Colonic mucosa (tissue), 4 donors: Measurements from ENCODE around the gene LRRC72. TPM values are rescaled to one million over a fixed set of nuclear protein-coding genes. Genes with fewer than 3 reads are reported as not detected.

Experiments used
- DNase-seq: peaks from one replicate; pipeline ENCODE4 v3.0.0-alpha.2; 2020
- H3K27ac ChIP-seq: fragments of 200-600 bp; one replicate; pipeline ENCODE4 v1.8.0; 2021
- H3K27me3 ChIP-seq: fragments of 200-600 bp; one replicate; pipeline ENCODE4 v1.8.0; 2021
- H3K36me3 ChIP-seq: fragments of 200-600 bp; one replicate; pipeline ENCODE4 v1.8.0; 2021
- H3K4me1 ChIP-seq: fragments of 200-600 bp; one replicate; pipeline ENCODE4 v1.8.0; 2021; ENCODE audit warnings: mild to moderate bottlenecking
- H3K4me3 ChIP-seq: fragments of 200-600 bp; one replicate; pipeline ENCODE4 v1.8.0; 2021
- H3K9ac ChIP-seq, 2 donors: one replicate each; pipeline ENCODE4 v1.7.0; 2013; ENCODE audit warnings: control low read depth in 2 of 2, low read depth in 2 of 2, low read length in 2 of 2
- H3K9me3 ChIP-seq: fragments of 200-600 bp; one replicate; pipeline ENCODE4 v1.8.0; 2021
- CTCF ChIP-seq: fragments of 200-600 bp; IDR thresholded peaks from one replicate; pipeline ENCODE4 v1.8.0; 2022; ENCODE audit warnings: antibody characterized with exemption, mild to moderate bottlenecking
- intact Hi-C: fragments of 100-400 bp; cut with DNase I; formaldehyde crosslinking; loops from one replicate; pipeline ENCODE4 v1.14.1; 2022
- total RNA-seq, 2 donors: library from RNA; stranded (reverse); fragmentation: NEBNext Ultra II Directional in 1 of 2; extraction: Animal tissue kit (Norgen Biotek cat#: 25700) in 1 of 2; gene quantifications; one replicate each; pipeline ENCODE4 v1.2.1, GENCODE V29; 2021
- donor health status: healthy.
- donor health status: DM: no; HTN: no; CAD: no.
- donor health status: DM: no; HTN: no; CAD: no.

The LRRC72 gene
- total RNA-seq, result not detected

GRCh38 chr7:16526742-16527540 lies at the start of gene LRRC72:
Gene LRRC72, plus strand, starts transcription at chr7:16526825. Its CDS starts 128 bp downstream, at chr7:16526953.
- no peak for DNase-seq
- Histone ChIP-seq H3K36me3 (no peaks in the 10 kb centered on the region), H3K9ac (no peak within 1 kb of the TSS), H3K9me3 (no peaks in the 10 kb centered on the region), H3K4me1 (no peaks in the 10 kb centered on the region), H3K4me3 (no peak within 1 kb of the TSS), H3K27me3 (no peaks in the 10 kb centered on the region), H3K27ac (no peak within 1 kb of the TSS)
- intact Hi-C loops, result no loop called here
- TF ChIP-seq CTCF, result no peak

- H3K27ac ChIP-seq, result no peak overlapping the region
- no peaks in the 10 kb centered on the region for H3K9me3 ChIP-seq
- H3K4me1 ChIP-seq, result no peaks in the 10 kb centered on the region
- no peaks in the 10 kb centered on the region for H3K27me3 ChIP-seq
- TF ChIP-seq CTCF, result no peak
- no peak overlapping the region for H3K4me3 ChIP-seq
- intact Hi-C loops, result no loop called here
- no peak for DNase-seq
- H3K9ac ChIP-seq, result no peak overlapping the region
- no peaks in the 10 kb centered on the region for H3K36me3 ChIP-seq
These were observed 47.5 kb upstream of the LRRC72 start for GRCh38 chr7:16479161-16479560.

- Histone ChIP-seq H3K9ac (no peak overlapping the region), H3K27me3 (no peaks in the 10 kb centered on the region), H3K9me3 (no peaks in the 10 kb centered on the region), H3K27ac (no peak overlapping the region), H3K4me1 (no peaks in the 10 kb centered on the region), H3K36me3 (no peaks in the 10 kb centered on the region), H3K4me3 (no peak overlapping the region)
- peak; percentile 53 for DNase-seq
- TF ChIP-seq CTCF, result no peak
- intact Hi-C loops, result no loop called here
These were observed 47.0 kb upstream of the LRRC72 start for GRCh38 chr7:16479591-16479990.

GRCh38 chr7:16484453-16485158 lies 42.0 kb upstream of the LRRC72 start:
- Histone ChIP-seq H3K4me1 (no peaks in the 10 kb centered on the region), H3K9ac (no peak overlapping the region), H3K4me3 (no peak overlapping the region), H3K27ac (no peak overlapping the region), H3K27me3 (no peaks in the 10 kb centered on the region), H3K36me3 (no peaks in the 10 kb centered on the region), H3K9me3 (no peaks in the 10 kb centered on the region)
- no peak for TF ChIP-seq CTCF
- intact Hi-C loops, result no loop called here
- no peak for DNase-seq

- Histone ChIP-seq H3K9ac (no peak overlapping the region), H3K27me3 (no peaks in the 10 kb centered on the region), H3K9me3 (no peaks in the 10 kb centered on the region), H3K4me1 (no peaks in the 10 kb centered on the region), H3K36me3 (no peaks in the 10 kb centered on the region), H3K4me3 (no peak overlapping the region), H3K27ac (no peak overlapping the region)
- intact Hi-C loops, result no loop called here
- no peak for DNase-seq
- TF ChIP-seq CTCF, result no peak
These were observed 35.5 kb upstream of the LRRC72 start for GRCh38 chr7:16491148-16491547.
